SJSA1 (cell line): ENCODE measurements around the gene KRTAP5-9. TPM values are rescaled to one million over a fixed set of nuclear protein-coding genes. Genes with fewer than 3 reads are reported as not detected.
"Not testable (repeated sequence)": the region's sequence is repeated elsewhere in the genome, so short reads cannot be mapped to it uniquely, and the experiment has no call there.

Source experiments
- DNase-seq, 2 experiments: peaks; one replicate each; pipeline ENCODE4 v3.0.0-alpha.2; 2015 to 2020; ENCODE audit warnings: low spot score in 2 of 2, low read depth in 1 of 2
- H3K27ac ChIP-seq: fragments of 250-450 bp; sonication (Bioruptor Pico); 2 replicates; pipeline ENCODE4 v1.5.1; 2020; ENCODE audit warnings: mild to moderate bottlenecking, moderate library complexity
- H3K27me3 ChIP-seq: fragments of 250-450 bp; sonication (Bioruptor Pico); replicated peaks from 2 replicates; pipeline ENCODE4 v1.5.1; 2020; ENCODE audit warnings: mild to moderate bottlenecking, moderate library complexity
- H3K36me3 ChIP-seq: fragments of 250-450 bp; sonication (Bioruptor Pico); 2 replicates; pipeline ENCODE4 v1.5.1; 2020; ENCODE audit warnings: mild to moderate bottlenecking
- H3K4me1 ChIP-seq: fragments of 250-450 bp; sonication (Bioruptor Pico); replicated peaks from 2 replicates; pipeline ENCODE4 v1.6.1; 2021; ENCODE audit warnings: mild to moderate bottlenecking
- H3K4me3 ChIP-seq: fragments of 250-450 bp; sonication (Bioruptor Pico); 2 replicates; pipeline ENCODE4 v1.5.1; 2020; ENCODE audit warnings: mild to moderate bottlenecking
- H3K9me3 ChIP-seq: fragments of 250-450 bp; sonication (Bioruptor Pico); replicated peaks from 2 replicates; pipeline ENCODE4 v1.5.1; 2020; ENCODE audit warnings: mild to moderate bottlenecking
- total RNA-seq: library from RNA; depleted of rRNA; stranded (reverse); fragments of >200 nt; shearing (Covaris generic); gene quantifications from 2 replicates; pipeline ENCODE4 v1.2.3, GENCODE V29; 2014

The KRTAP5-9 gene
- total RNA-seq, 1 experiment from 2014 or later: not detected

GRCh38 chr11:71525188-71525937 lies 22.9 kb upstream of the KRTAP5-9 start:
- H3K27ac ChIP-seq: no peak overlapping the region
- H3K36me3 ChIP-seq: no peaks in the 10 kb centered on the region
- no peaks in the 10 kb centered on the region for H3K4me1 ChIP-seq
- no peak for DNase-seq
- no peak overlapping the region for H3K4me3 ChIP-seq
- H3K27me3 ChIP-seq: no peaks in the 10 kb centered on the region
- no peaks in the 10 kb centered on the region for H3K9me3 ChIP-seq

- Histone ChIP-seq H3K9me3 (no peaks in the 10 kb centered on the region), H3K4me3 (no peak overlapping the region), H3K4me1 (no peaks in the 10 kb centered on the region), H3K27me3 (no peaks in the 10 kb centered on the region), H3K27ac (no peak overlapping the region), H3K36me3 (no peaks in the 10 kb centered on the region)
- no peak for DNase-seq
Measured at GRCh38 chr11:71525938-71526495, 22.2 kb upstream of the KRTAP5-9 start.

GRCh38 chr11:71526796-71527575 lies 21.2 kb upstream of the KRTAP5-9 start, which contains the start of gene KRTAP5-7:
Gene KRTAP5-7, plus strand, starts transcription at chr11:71527267. Its CDS starts 34 bp downstream, at chr11:71527301.
- not testable (repeated sequence) for DNase-seq, H3K27ac ChIP-seq, H3K4me3 ChIP-seq, H3K36me3 ChIP-seq, H3K9me3 ChIP-seq, H3K27me3 ChIP-seq, H3K4me1 ChIP-seq

GRCh38 chr11:71527576-71528210 lies 20.5 kb upstream of the KRTAP5-9 start:
- H3K27me3 ChIP-seq: no peaks in the 10 kb centered on the region
- H3K4me1 ChIP-seq: no peaks in the 10 kb centered on the region
- no peaks in the 10 kb centered on the region for H3K36me3 ChIP-seq
- DNase-seq: no peak
- H3K27ac ChIP-seq: no peak overlapping the region
- H3K4me3 ChIP-seq: no peak overlapping the region
- no peaks in the 10 kb centered on the region for H3K9me3 ChIP-seq

- no peak overlapping the region for H3K4me3 ChIP-seq
- no peaks in the 10 kb centered on the region for H3K4me1 ChIP-seq
- no peaks in the 10 kb centered on the region for H3K9me3 ChIP-seq
- DNase-seq: no peak
- H3K27ac ChIP-seq: no peak overlapping the region
- no peaks in the 10 kb centered on the region for H3K27me3 ChIP-seq
- H3K36me3 ChIP-seq: no peaks in the 10 kb centered on the region
Measured at GRCh38 chr11:71530602-71531001, 17.6 kb upstream of the KRTAP5-9 start.

GRCh38 chr11:71532036-71532610 lies 16.1 kb upstream of the KRTAP5-9 start:
- H3K27ac ChIP-seq: no peak overlapping the region
- no peaks in the 10 kb centered on the region for H3K36me3 ChIP-seq
- H3K9me3 ChIP-seq: no peaks in the 10 kb centered on the region
- DNase-seq: no peak
- H3K4me1 ChIP-seq: no peaks in the 10 kb centered on the region
- no peak overlapping the region for H3K4me3 ChIP-seq
- no peaks in the 10 kb centered on the region for H3K27me3 ChIP-seq

GRCh38 chr11:71534711-71535608 lies 13.3 kb upstream of the KRTAP5-9 start:
- not testable (repeated sequence) for H3K4me1 ChIP-seq, H3K27me3 ChIP-seq, DNase-seq, H3K4me3 ChIP-seq, H3K27ac ChIP-seq, H3K9me3 ChIP-seq, H3K36me3 ChIP-seq

GRCh38 chr11:71535825-71536224 lies 12.4 kb upstream of the KRTAP5-9 start:
- Histone ChIP-seq H3K4me3 (no peak overlapping the region), H3K27ac (no peak overlapping the region), H3K4me1 (no peaks in the 10 kb centered on the region), H3K9me3 (no peaks in the 10 kb centered on the region), H3K36me3 (no peaks in the 10 kb centered on the region), H3K27me3 (no peaks in the 10 kb centered on the region)
- no peak for DNase-seq

- H3K36me3 ChIP-seq: no peaks in the 10 kb centered on the region
- H3K9me3 ChIP-seq: no peaks in the 10 kb centered on the region
- no peak for DNase-seq
- no peaks in the 10 kb centered on the region for H3K27me3 ChIP-seq
- H3K4me3 ChIP-seq: no peak overlapping the region
- H3K27ac ChIP-seq: no peak overlapping the region
- H3K4me1 ChIP-seq: no peaks in the 10 kb centered on the region
Measured at GRCh38 chr11:71537537-71537936, 10.7 kb upstream of the KRTAP5-9 start.

- H3K27ac ChIP-seq, H3K4me1 ChIP-seq, H3K9me3 ChIP-seq, H3K36me3 ChIP-seq, H3K27me3 ChIP-seq, H3K4me3 ChIP-seq, DNase-seq: not testable (repeated sequence)
Measured at GRCh38 chr11:71537977-71538665, 10.1 kb upstream of the KRTAP5-9 start, which contains the start of gene KRTAP5-8. Gene KRTAP5-8, plus strand, starts transcription at chr11:71538025. Its CDS starts 31 bp downstream, at chr11:71538056.

GRCh38 chr11:71538666-71538990 lies 9.6 kb upstream of the KRTAP5-9 start:
- H3K4me1 ChIP-seq: no peaks in the 10 kb centered on the region
- H3K27me3 ChIP-seq: no peaks in the 10 kb centered on the region
- DNase-seq: no peak
- H3K4me3 ChIP-seq: no peak overlapping the region
- no peak overlapping the region for H3K27ac ChIP-seq
- H3K9me3 ChIP-seq: no peaks in the 10 kb centered on the region
- H3K36me3 ChIP-seq: no peaks in the 10 kb centered on the region

GRCh38 chr11:71539017-71539416 lies 9.2 kb upstream of the KRTAP5-9 start:
- Histone ChIP-seq H3K27ac (no peak overlapping the region), H3K36me3 (no peaks in the 10 kb centered on the region), H3K4me1 (no peaks in the 10 kb centered on the region), H3K4me3 (no peak overlapping the region), H3K9me3 (no peaks in the 10 kb centered on the region), H3K27me3 (no peaks in the 10 kb centered on the region)
- no peak for DNase-seq
